ENCODE results near the gene LDAH. TPM values are rescaled to one million over a fixed set of nuclear protein-coding genes. Genes with fewer than 3 reads are reported as not detected.

Gene LDAH
- total RNA-seq, 2 donors from 2014 or later, result 3.5 to 6.0 TPM

- peak in 1 of 2 donors; percentile 64 for TF ChIP-seq CTCF (IDR thresholded peaks at IDR 0.05)
- Histone ChIP-seq H3K4me3 (no peak overlapping the region), H3K9me3 (no peaks in the 10 kb centered on the region), H3K36me3 (no peaks in the 10 kb centered on the region), H3K27me3 (no peaks in the 10 kb centered on the region), H3K27ac (no peak overlapping the region), H3K4me1 (no peaks in the 10 kb centered on the region)
- no peak for DNase-seq (ENCODE audit: low spot score)
These were observed 41.1 kb downstream of the LDAH start for GRCh38 chr2:20781656-20782265.

GRCh38 chr2:20771299-20771698 lies 51.6 kb downstream of the LDAH start:
- Histone ChIP-seq H3K27ac (no peak overlapping the region), H3K9me3 (no peaks in the 10 kb centered on the region), H3K4me3 (no peak overlapping the region), H3K36me3 (no peaks in the 10 kb centered on the region), H3K4me1 (no peaks in the 10 kb centered on the region), H3K27me3 (no peaks in the 10 kb centered on the region)
- no peak for TF ChIP-seq CTCF (IDR thresholded peaks at IDR 0.05)
- no peak for DNase-seq (ENCODE audit: low spot score)

- H3K4me1 ChIP-seq, result no peaks in the 10 kb centered on the region
- no peak for TF ChIP-seq CTCF (IDR thresholded peaks at IDR 0.05)
- H3K9me3 ChIP-seq, result no peaks in the 10 kb centered on the region
- H3K27ac ChIP-seq, result no peak overlapping the region
- H3K36me3 ChIP-seq, result no peaks in the 10 kb centered on the region
- no peak overlapping the region for H3K4me3 ChIP-seq
- H3K27me3 ChIP-seq, result no peaks in the 10 kb centered on the region
- DNase-seq (ENCODE audit: low spot score), result no peak
These were observed 55.9 kb downstream of the LDAH start for GRCh38 chr2:20766798-20767644.

GRCh38 chr2:20766213-20766612 lies 56.7 kb downstream of the LDAH start:
- Histone ChIP-seq H3K27ac (no peak overlapping the region), H3K4me3 (no peak overlapping the region), H3K4me1 (no peaks in the 10 kb centered on the region), H3K27me3 (no peaks in the 10 kb centered on the region), H3K36me3 (no peaks in the 10 kb centered on the region), H3K9me3 (no peaks in the 10 kb centered on the region)
- TF ChIP-seq CTCF (IDR thresholded peaks at IDR 0.05), result no peak
- DNase-seq (ENCODE audit: low spot score), result no peak

- Histone ChIP-seq H3K9me3 (no peaks in the 10 kb centered on the region), H3K36me3 (no peaks in the 10 kb centered on the region), H3K4me1 (no peaks in the 10 kb centered on the region), H3K27me3 (no peaks in the 10 kb centered on the region), H3K27ac (no peak overlapping the region), H3K4me3 (no peak overlapping the region)
- no peak for TF ChIP-seq CTCF (IDR thresholded peaks at IDR 0.05)
- no peak for DNase-seq (ENCODE audit: low spot score)
These were observed 59.8 kb downstream of the LDAH start for GRCh38 chr2:20762945-20763683.
